ENCODE results near the gene DPYD. TPM values are rescaled to one million over a fixed set of nuclear protein-coding genes. Genes with fewer than 3 reads are reported as not detected.

The DPYD gene
- polyA plus RNA-seq, 3 donors, result 4.2 to 23.5 (median 17.1) TPM

GRCh38 chr1:97090725-97091124 lies 830.1 kb downstream of the DPYD start:
- WGBS, 3 donors, result 75 to 95% (median 94%) methylated on average over 3 of the region's 3 CpGs
- no peak overlapping the region for H3K27ac ChIP-seq (ENCODE audit: low read depth, low read length)

GRCh38 chr1:97089173-97089572 lies 831.7 kb downstream of the DPYD start:
- no peak overlapping the region for H3K27ac ChIP-seq (ENCODE audit: low read depth, low read length)
- 75 to 82% (median 80%) methylated on average over 7 of the region's 7 CpGs for WGBS, 3 donors

- no peak overlapping the region for H3K27ac ChIP-seq (ENCODE audit: low read depth, low read length)
Measured at GRCh38 chr1:97088391-97088790, 832.4 kb downstream of the DPYD start.

GRCh38 chr1:97084546-97084945 lies 836.3 kb downstream of the DPYD start:
- H3K27ac ChIP-seq (ENCODE audit: low read depth, low read length), result no peak overlapping the region
- 37 to 49% (median 46%) methylated on average over 2 of the region's 2 CpGs for WGBS, 3 donors

More at GRCh38 chr1:97088391-97088790, 832.4 kb downstream of the DPYD start:
- WGBS, 3 donors, result 93 to 96% (median 95%) methylated on average over 1 of the region's 1 CpG

GRCh38 chr1:97082160-97082848 lies 838.5 kb downstream of the DPYD start:
- 51 to 63% (median 60%) methylated on average over 4 of the region's 4 CpGs for WGBS, 3 donors
- H3K27ac ChIP-seq (ENCODE audit: low read depth, low read length), result no peak overlapping the region

GRCh38 chr1:97078872-97079271 lies 842.0 kb downstream of the DPYD start:
- 45 to 95% (median 94%) methylated on average over 6 of the region's 6 CpGs for WGBS, 3 donors

GRCh38 chr1:97077221-97077620 lies 843.6 kb downstream of the DPYD start:
- no peak overlapping the region for H3K27ac ChIP-seq (ENCODE audit: low read depth, low read length)
- WGBS, 3 donors, result 69 to 72% (median 69%) methylated on average over 2 of the region's 2 CpGs

More at GRCh38 chr1:97078872-97079271, 842.0 kb downstream of the DPYD start:
- no peak overlapping the region for H3K27ac ChIP-seq (ENCODE audit: low read depth, low read length)

GRCh38 chr1:97074771-97075170 lies 846.1 kb downstream of the DPYD start:
- H3K27ac ChIP-seq (ENCODE audit: low read depth, low read length), result no peak overlapping the region
- 77 to 93% (median 92%) methylated on average over 2 of the region's 2 CpGs for WGBS, 3 donors

- WGBS, 3 donors, result 58 to 70% (median 66%) methylated on average over 2 of the region's 2 CpGs
- H3K27ac ChIP-seq (ENCODE audit: low read depth, low read length), result no peak overlapping the region
Measured at GRCh38 chr1:97073936-97074335, 846.9 kb downstream of the DPYD start.

- H3K27ac ChIP-seq (ENCODE audit: low read depth, low read length), result no peak overlapping the region
Measured at GRCh38 chr1:97073169-97073568, 847.7 kb downstream of the DPYD start.

- H3K27ac ChIP-seq (ENCODE audit: low read depth, low read length), result no peak overlapping the region
- WGBS, 3 donors, result 78 to 80% (median 80%) methylated on average over 3 of the region's 3 CpGs
Measured at GRCh38 chr1:97071173-97071572, 849.7 kb downstream of the DPYD start.

GRCh38 chr1:97070376-97070775 lies 850.5 kb downstream of the DPYD start:
- WGBS, 3 donors, result 90 to 96% (median 91%) methylated on average over 4 of the region's 4 CpGs
- H3K27ac ChIP-seq (ENCODE audit: low read depth, low read length), result no peak overlapping the region

GRCh38 chr1:97069312-97069711 lies 851.5 kb downstream of the DPYD start:
- 66 to 89% (median 85%) methylated on average over 2 of the region's 2 CpGs for WGBS, 3 donors
- H3K27ac ChIP-seq (ENCODE audit: low read depth, low read length), result no peak overlapping the region

- H3K27ac ChIP-seq (ENCODE audit: low read depth, low read length), result no peak overlapping the region
Measured at GRCh38 chr1:97066860-97067259, 854.0 kb downstream of the DPYD start.

GRCh38 chr1:97063532-97063931 lies 857.3 kb downstream of the DPYD start:
- H3K27ac ChIP-seq (ENCODE audit: low read depth, low read length), result no peak overlapping the region

- WGBS, 3 donors, result 70 to 83% (median 81%) methylated on average over 2 of the region's 2 CpGs
- H3K27ac ChIP-seq (ENCODE audit: low read depth, low read length), result no peak overlapping the region
Measured at GRCh38 chr1:97061604-97062003, 859.2 kb downstream of the DPYD start.

- 74 to 93% (median 86%) methylated on average over 2 of the region's 2 CpGs for WGBS, 3 donors
Measured at GRCh38 chr1:97056386-97056785, 864.4 kb downstream of the DPYD start.

GRCh38 chr1:97053268-97053667 lies 867.6 kb downstream of the DPYD start:
- no peak overlapping the region for H3K27ac ChIP-seq (ENCODE audit: low read depth, low read length)
- WGBS, 3 donors, result 62 to 90% (median 88%) methylated on average over 2 of the region's 2 CpGs

More at GRCh38 chr1:97056386-97056785, 864.4 kb downstream of the DPYD start:
- H3K27ac ChIP-seq (ENCODE audit: low read depth, low read length), result no peak overlapping the region

- no peak overlapping the region for H3K27ac ChIP-seq (ENCODE audit: low read depth, low read length)
Measured at GRCh38 chr1:97051823-97052222, 869.0 kb downstream of the DPYD start.

- 94 to 97% (median 97%) methylated on average over 1 of the region's 1 CpG for WGBS, 3 donors
- no peak overlapping the region for H3K27ac ChIP-seq (ENCODE audit: low read depth, low read length)
Measured at GRCh38 chr1:97050506-97050905, 870.3 kb downstream of the DPYD start.

- H3K27ac ChIP-seq (ENCODE audit: low read depth, low read length), result no peak overlapping the region
- WGBS, 3 donors, result 35 to 64% (median 51%) methylated on average over 2 of the region's 2 CpGs
Measured at GRCh38 chr1:97047421-97047793, 873.4 kb downstream of the DPYD start.

Data from adipose tissue (tissue), 3 donors.